Esophagus squamous epithelium (tissue), 5 donors: Measurements from ENCODE around the gene FOCAD. TPM values are rescaled to one million over a fixed set of nuclear protein-coding genes. Genes with fewer than 3 reads are reported as not detected.
A peak's percentile ranks its signal among the peaks of the same experiment; 100 is the strongest.

Source experiments
- DNase-seq: peaks from one replicate; lab custom pipeline; 2025; lab: John Stamatoyannopoulos, UW
- H3K27ac ChIP-seq, 4 donors: fragments of 200-600 bp; sonication (generic); one replicate each; pipeline ENCODE4 v1.5.1; 2016 to 2019; ENCODE audit warnings: mild to moderate bottlenecking in 1 of 4
- H3K27me3 ChIP-seq, 4 donors: fragments of 200-600 bp; sonication (generic); 1 replicate in 3 of 4; 2 replicates in 1 of 4; pipeline versions ENCODE4 v1.5.1 to v1.6.0; 2017 to 2021; ENCODE audit warnings: antibody characterized with exemption in 1 of 4
- H3K36me3 ChIP-seq, 3 donors: fragments of 200-600 bp; sonication (generic); one replicate each; pipeline ENCODE4 v1.5.1; 2016 to 2019
- H3K4me1 ChIP-seq, 3 donors: fragments of 200-600 bp; sonication (generic); one replicate each; pipeline ENCODE4 v1.5.1; 2017 to 2019
- H3K4me3 ChIP-seq, 4 donors: fragments of 200-600 bp; sonication (generic); 1 replicate in 3 of 4; 2 replicates in 1 of 4; pipeline ENCODE4 v1.5.1; 2016 to 2019; ENCODE audit warnings: mild to moderate bottlenecking in 2 of 4, moderate library complexity in 1 of 4
- H3K9me3 ChIP-seq, 3 donors: fragments of 200-600 bp; sonication (generic); one replicate each; pipeline ENCODE4 v1.5.1; 2016 to 2019
- POLR2A ChIP-seq, 4 donors: fragments of 450-650 bp; IDR thresholded peaks; one replicate each; pipeline ENCODE4 v1.6.1; 2017; ENCODE audit warnings: antibody characterized with exemption in 4 of 4, mild to moderate bottlenecking in 4 of 4, moderate library complexity in 3 of 4
- WGBS, 2 donors: methylation state at CpG; one replicate each; pipeline ENCODE4 v1.1.5; 2018; 5-methylcytosine and 5-hydroxymethylcytosine counted together
- intact Hi-C: fragments of 100-400 bp; cut with DNase I; formaldehyde crosslinking; loops from one replicate; pipeline ENCODE4 v1.15.0; 2022
- total RNA-seq, 4 donors: library from RNA; depleted of rRNA; stranded (reverse); fragments of >200 nt; gene quantifications; one replicate each; pipeline ENCODE4 v1.1.0, GENCODE V29; 2016
- TF ChIP-seq, protein P1 (sequence below), 6 experiments: fragments of 450-650 bp in 4 of 6; fragments of 200-600 bp in 2 of 6; sonication (generic) in 2 of 6; IDR thresholded peaks; one replicate each; pipeline ENCODE4 v1.5.1; 2016 to 2019; ENCODE audit warnings: antibody characterized with exemption in 6 of 6, mild to moderate bottlenecking in 4 of 6, moderate library complexity in 4 of 6
- donor health status: DM: yes; HTN: yes; CAD: no.

FOCAD gene
- total RNA-seq, 4 donors from 2014 or later = 20.7 to 34.9 (median 25.5) TPM

DNA sequence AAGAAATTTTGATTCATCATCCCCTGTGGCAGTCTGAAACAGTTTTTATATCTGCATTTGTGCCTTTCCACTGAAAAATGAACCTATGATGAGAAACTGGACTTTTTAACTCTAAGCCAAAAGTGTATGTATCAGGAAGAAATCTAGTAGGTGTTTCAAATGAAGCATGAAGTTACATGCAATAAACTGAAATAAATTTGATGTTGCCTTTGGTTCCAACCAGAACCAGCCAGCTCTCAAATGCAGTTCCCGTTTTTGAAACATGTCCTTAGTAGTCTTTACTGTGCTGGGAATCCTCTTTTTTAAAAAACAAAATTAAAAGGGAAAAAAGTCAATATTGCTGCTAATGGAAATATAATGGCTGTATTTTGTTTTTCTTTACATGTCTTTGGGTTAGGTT, 303.5 kb downstream of the FOCAD start:
- H3K4me3 ChIP-seq = no peak overlapping the region
- peaks cover 0 to 39% (median 0%) of the 10 kb centered on the region in 3 donors for H3K36me3 ChIP-seq
- no peak for TF ChIP-seq POLR2A (IDR thresholded peaks at IDR 0.05)
- TF ChIP-seq, protein P1, sequence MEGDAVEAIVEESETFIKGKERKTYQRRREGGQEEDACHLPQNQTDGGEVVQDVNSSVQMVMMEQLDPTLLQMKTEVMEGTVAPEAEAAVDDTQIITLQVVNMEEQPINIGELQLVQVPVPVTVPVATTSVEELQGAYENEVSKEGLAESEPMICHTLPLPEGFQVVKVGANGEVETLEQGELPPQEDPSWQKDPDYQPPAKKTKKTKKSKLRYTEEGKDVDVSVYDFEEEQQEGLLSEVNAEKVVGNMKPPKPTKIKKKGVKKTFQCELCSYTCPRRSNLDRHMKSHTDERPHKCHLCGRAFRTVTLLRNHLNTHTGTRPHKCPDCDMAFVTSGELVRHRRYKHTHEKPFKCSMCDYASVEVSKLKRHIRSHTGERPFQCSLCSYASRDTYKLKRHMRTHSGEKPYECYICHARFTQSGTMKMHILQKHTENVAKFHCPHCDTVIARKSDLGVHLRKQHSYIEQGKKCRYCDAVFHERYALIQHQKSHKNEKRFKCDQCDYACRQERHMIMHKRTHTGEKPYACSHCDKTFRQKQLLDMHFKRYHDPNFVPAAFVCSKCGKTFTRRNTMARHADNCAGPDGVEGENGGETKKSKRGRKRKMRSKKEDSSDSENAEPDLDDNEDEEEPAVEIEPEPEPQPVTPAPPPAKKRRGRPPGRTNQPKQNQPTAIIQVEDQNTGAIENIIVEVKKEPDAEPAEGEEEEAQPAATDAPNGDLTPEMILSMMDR (IDR thresholded peaks at IDR 0.05) = no peak
- H3K9me3 ChIP-seq = no peaks in the 10 kb centered on the region
- 55 to 65% methylated on average over 1 of the region's 1 CpG for WGBS, 2 donors
- intact Hi-C loops = no loop called here
- H3K27ac ChIP-seq = no peak overlapping the region
- DNase-seq = no peak
- no peaks in the 10 kb centered on the region for H3K27me3 ChIP-seq
- peaks cover 0 to 5% (median 0%) of the 10 kb centered on the region in 3 donors for H3K4me1 ChIP-seq

DNA sequence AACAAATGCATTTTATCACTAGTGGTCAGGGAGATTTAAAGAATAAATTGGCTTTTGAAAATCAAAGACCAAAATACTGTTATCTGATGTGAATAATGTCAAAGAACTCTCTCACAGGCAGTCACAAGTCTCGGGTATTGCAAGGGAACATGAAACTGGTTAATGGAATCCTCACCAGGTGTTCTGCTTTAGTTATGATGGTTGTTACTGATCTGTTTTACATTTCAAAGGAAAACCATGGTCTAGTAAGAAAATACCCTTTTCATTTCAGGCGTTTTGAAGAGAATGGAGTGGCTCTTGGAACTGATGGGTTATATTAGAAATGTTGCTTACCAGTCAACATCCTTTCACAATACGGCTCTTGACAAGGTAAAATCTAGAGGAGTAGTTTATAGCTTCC, 304.0 kb downstream of the FOCAD start:
- no peak for TF ChIP-seq POLR2A (IDR thresholded peaks at IDR 0.05)
- TF ChIP-seq, protein P1 (IDR thresholded peaks at IDR 0.05) = no peak
- Histone ChIP-seq H3K36me3 (peaks cover 0 to 42% (median 0%) of the 10 kb centered on the region in 3 donors), H3K4me1 (peaks cover 0 to 5% (median 0%) of the 10 kb centered on the region in 3 donors), H3K27me3 (no peaks in the 10 kb centered on the region), H3K27ac (no peak overlapping the region), H3K4me3 (no peak overlapping the region), H3K9me3 (no peaks in the 10 kb centered on the region)
- 84 to 91% methylated on average over 3 of the region's 3 CpGs for WGBS, 2 donors
- no peak for DNase-seq
- intact Hi-C loops = no loop called here

DNA sequence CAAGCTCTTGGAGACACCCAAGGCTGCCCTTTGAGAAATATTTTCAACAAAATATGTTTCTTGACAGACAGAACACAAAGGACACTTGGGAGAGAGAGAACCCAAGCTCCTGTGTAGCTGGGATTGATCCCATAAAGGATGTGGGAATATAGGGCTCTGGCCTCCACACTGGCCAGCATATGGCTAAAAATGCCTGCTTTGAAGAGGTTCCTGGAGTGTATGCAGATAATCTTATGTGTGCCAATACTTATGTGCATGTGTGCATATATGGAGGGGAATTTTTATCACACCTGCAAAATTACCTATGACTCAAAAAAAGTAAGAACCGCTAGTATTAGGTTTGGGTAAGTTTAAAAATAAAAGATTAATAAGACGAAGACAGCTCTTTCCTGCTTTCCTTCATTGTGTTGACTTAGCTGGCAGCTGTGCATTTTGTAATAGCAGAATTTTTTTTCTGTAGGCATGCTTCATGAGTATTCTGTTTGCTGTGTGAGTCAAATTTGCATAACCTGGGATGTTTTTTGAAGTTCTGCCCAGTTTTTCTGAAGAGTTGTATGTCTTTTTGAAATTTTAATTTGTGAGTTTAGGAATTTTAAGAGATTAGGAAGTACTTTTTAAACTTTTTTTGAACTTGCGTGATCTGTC, 304.7 kb downstream of the FOCAD start:
- 12 to 22% methylated on average over 3 of the region's 3 CpGs for whole genome bisulfite sequencing, 2 donors
- intact Hi-C loops = no loop called here
- Histone ChIP-seq H3K9me3 (no peaks in the 10 kb centered on the region), H3K27ac (no peak overlapping the region), H3K27me3 (no peaks in the 10 kb centered on the region), H3K4me1 (peaks cover 0 to 5% (median 0%) of the 10 kb centered on the region in 3 donors), H3K4me3 (no peak overlapping the region), H3K36me3 (peaks cover 0 to 45% (median 0%) of the 10 kb centered on the region in 3 donors)
- DNase-seq = no peak
- TF ChIP-seq, protein P1 (IDR thresholded peaks at IDR 0.05) = no peak
- no peak for TF ChIP-seq POLR2A (IDR thresholded peaks at IDR 0.05)

DNA sequence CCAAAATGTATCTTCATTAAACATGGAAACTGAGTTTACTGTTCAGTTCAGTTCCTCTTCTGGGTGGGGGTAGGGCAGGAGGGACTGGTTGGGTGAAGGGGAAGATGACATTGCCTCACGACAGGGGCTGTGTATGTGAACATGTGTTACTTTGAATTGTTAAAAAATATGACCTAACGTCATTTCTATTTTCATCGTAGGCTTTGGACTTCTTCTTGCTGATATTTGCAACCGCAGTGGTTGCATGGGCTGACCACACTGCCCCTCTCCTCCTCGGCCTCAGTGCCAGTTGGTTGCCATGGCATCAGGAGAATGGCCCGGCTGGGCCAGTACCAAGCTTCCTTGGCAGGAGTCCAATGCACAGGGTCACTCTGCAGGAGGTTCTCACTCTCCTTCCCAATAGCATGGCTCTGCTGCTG, 305.9 kb downstream of the FOCAD start:
- Histone ChIP-seq H3K4me1 (peaks cover 0 to 5% (median 0%) of the 10 kb centered on the region in 3 donors), H3K27me3 (no peaks in the 10 kb centered on the region), H3K9me3 (no peaks in the 10 kb centered on the region), H3K4me3 (no peak overlapping the region), H3K36me3 (peaks cover 0 to 52% (median 0%) of the 10 kb centered on the region in 3 donors), H3K27ac (peak overlapping the region in 1 of 4 donors; percentile 52)
- intact Hi-C loops = no loop called here
- 64 to 80% methylated on average over 6 of the region's 6 CpGs for WGBS, 2 donors
- DNase-seq = no peak
- no peak for TF ChIP-seq POLR2A (IDR thresholded peaks at IDR 0.05)
- TF ChIP-seq, protein P1 (IDR thresholded peaks at IDR 0.05) = no peak

DNA sequence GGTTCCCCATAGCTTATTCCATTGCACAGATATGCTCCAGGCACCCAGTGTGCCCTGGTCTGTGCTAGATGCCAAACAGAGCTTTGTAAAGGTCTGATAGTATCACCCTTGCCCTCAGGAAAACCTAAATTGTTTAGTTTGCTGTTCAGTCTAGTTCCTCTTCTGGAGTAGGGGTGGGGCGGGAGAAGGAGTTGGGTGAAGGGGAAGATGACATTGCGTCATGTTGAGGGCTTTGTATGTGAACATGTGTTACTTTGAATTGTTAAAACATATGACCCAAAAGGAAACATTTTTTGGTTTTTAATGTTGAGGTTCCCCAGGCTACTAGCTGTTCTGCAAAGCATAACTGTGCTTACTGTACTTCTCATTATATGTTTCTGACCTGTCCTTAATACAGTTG, 306.8 kb downstream of the FOCAD start:
- WGBS, 2 donors = 77 to 93% methylated on average over 2 of the region's 2 CpGs
- Histone ChIP-seq H3K4me1 (peaks cover 0 to 5% (median 0%) of the 10 kb centered on the region in 3 donors), H3K4me3 (no peak overlapping the region), H3K36me3 (peaks cover 0 to 58% (median 0%) of the 10 kb centered on the region in 3 donors), H3K9me3 (no peaks in the 10 kb centered on the region), H3K27me3 (no peaks in the 10 kb centered on the region), H3K27ac (peak overlapping the region in 1 of 4 donors; percentile 52)
- intact Hi-C loops = no loop called here
- TF ChIP-seq POLR2A (IDR thresholded peaks at IDR 0.05) = no peak
- TF ChIP-seq, protein P1 (IDR thresholded peaks at IDR 0.05) = no peak
- DNase-seq = no peak
